ENCODE measurements around the gene ODF4. TPM values are rescaled to one million over a fixed set of nuclear protein-coding genes. Genes with fewer than 3 reads are reported as not detected.

The ODF4 gene
- total and polyA plus RNA-seq, 2 of the 13 experiments (the other 11 are each of a cell fraction or from before 2014, with no cell fraction given): not detected

DNA sequence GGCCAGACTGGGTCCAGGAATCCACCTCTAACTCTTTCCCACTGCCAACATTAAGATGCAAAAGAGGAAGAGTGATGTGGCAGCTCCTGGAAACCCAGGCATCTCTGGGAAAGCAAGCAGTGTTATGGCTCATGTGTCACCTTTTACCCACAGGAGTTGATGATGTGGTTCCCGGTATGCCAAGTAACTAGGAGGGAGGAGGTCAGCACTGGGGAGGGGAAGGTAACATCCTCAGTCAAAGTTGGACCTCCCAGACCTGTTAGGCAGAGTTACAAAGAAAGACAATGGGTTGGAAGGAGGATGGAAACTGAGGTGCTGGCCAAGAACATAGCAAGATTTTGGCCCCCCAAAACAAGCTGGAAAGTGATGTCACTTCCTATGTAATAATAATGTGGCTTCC, 25.5 kb downstream of the ODF4 start:
- FAIRE-seq (no peak), DNase-seq (ENCODE audit: low spot score) (no peak), ATAC-seq (no peak)
- Histone ChIP-seq H3K79me2 (ENCODE audit: insufficient read depth, low read length) (no peaks in the 10 kb centered on the region), H2AFZ (ENCODE audit: low read length) (no peak overlapping the region), H3K4me1 (ENCODE audit: insufficient read depth, low read length) (0 out of 2 replicates have a peak, but pooled peaks cover 11% of the 10 kb centered on the region), H3K27me3 (ENCODE audit: control insufficient read depth in 1 of 2, insufficient read depth in 2 of 2, low read length in 2 of 2) (no peaks in the 10 kb centered on the region), H4K20me1 (ENCODE audit: insufficient read depth, low read length) (no peaks in the 10 kb centered on the region), H3K9ac (ENCODE audit: insufficient read depth, low read depth, low read length) (no peak overlapping the region), H3K36me3 (replicated peaks in 1 of 2; ENCODE audit: control insufficient read depth in 1 of 2, insufficient read depth in 2 of 2, low read length in 2 of 2) (peaks cover 2 to 9% of the 10 kb centered on the region in 2 experiments; a peak in 3 of 5 replicates), H3K9me3 (ENCODE audit: low read length) (no peaks in the 10 kb centered on the region), H3K4me3 (replicated peaks in 1 of 3; ENCODE audit: insufficient read depth in 1 of 3, low read depth in 2 of 3, low read length in 3 of 3) (no peak overlapping the region), H3K4me2 (ENCODE audit: low read depth, low read length) (no peak overlapping the region), H3K27ac (ENCODE audit: extremely low read length, insufficient read depth, low read length) (no peak overlapping the region)
- 94% methylated on average over 1 of the region's 1 CpG for WGBS (ENCODE audit: low lambda C conversion rate)
- POLR2A ChIA-PET: no interaction called here
- no TSS peak for BruUV-seq (replicated peaks)
- in situ Hi-C loops (cut with HindIII; ENCODE audit: extremely low pct_ligation_motif_present, low pct_unique_long_range_greater_than_20kb) (no loop called here), intact Hi-C loops (cut with micrococcal nuclease; ENCODE audit: unreplicated experiment) (no loop called here)
- CTCF ChIA-PET (ENCODE audit: low intra/inter-chr PET ratio, low total read pairs): no interaction called here
- TF ChIP-seq STAT6 (CRISPR knock-in tag; IDR thresholded peaks at IDR 0.05; ENCODE audit: borderline replicate concordance) (no peak), ZNF3 (CRISPR knock-in tag; IDR thresholded peaks at IDR 0.05) (no peak), PHF5A (CRISPR knock-in tag; IDR thresholded peaks at IDR 0.05; ENCODE audit: low read depth, unreplicated experiment) (no peak), NCOR1 (IDR thresholded peaks at IDR 0.05; ENCODE audit: borderline replicate concordance, low read length) (no peak), ZNF496 (CRISPR knock-in tag; IDR thresholded peaks at IDR 0.05; ENCODE audit: insufficient replicate concordance) (no peak), KAT8 (CRISPR knock-in tag; IDR thresholded peaks at IDR 0.05) (no peak), MAF1 (CRISPR knock-in tag; IDR thresholded peaks at IDR 0.05; ENCODE audit: borderline replicate concordance) (no peak), ZBTB10 (CRISPR knock-in tag; IDR thresholded peaks at IDR 0.05; ENCODE audit: borderline replicate concordance) (no peak), IRF9 (CRISPR knock-in tag; IDR thresholded peaks at IDR 0.05; ENCODE audit: borderline replicate concordance) (no peak), ZNF678 (CRISPR knock-in tag; IDR thresholded peaks at IDR 0.05) (no peak), MEIS2 (CRISPR knock-in tag; IDR thresholded peaks at IDR 0.05) (no peak), TBL1XR1 (IDR thresholded peaks at IDR 0.05; ENCODE audit: borderline replicate concordance, low read length, partially characterized antibody) (no peak), NFYB (CRISPR knock-in tag; IDR thresholded peaks at IDR 0.05) (no peak)
- TF ChIP-seq, protein P1, sequence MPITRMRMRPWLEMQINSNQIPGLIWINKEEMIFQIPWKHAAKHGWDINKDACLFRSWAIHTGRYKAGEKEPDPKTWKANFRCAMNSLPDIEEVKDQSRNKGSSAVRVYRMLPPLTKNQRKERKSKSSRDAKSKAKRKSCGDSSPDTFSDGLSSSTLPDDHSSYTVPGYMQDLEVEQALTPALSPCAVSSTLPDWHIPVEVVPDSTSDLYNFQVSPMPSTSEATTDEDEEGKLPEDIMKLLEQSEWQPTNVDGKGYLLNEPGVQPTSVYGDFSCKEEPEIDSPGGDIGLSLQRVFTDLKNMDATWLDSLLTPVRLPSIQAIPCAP (CRISPR knock-in tag; IDR thresholded peaks at IDR 0.05; ENCODE audit: low read depth): no peak
